ENCODE data around the gene ZC3H18. TPM values are rescaled to one million over a fixed set of nuclear protein-coding genes. Genes with fewer than 3 reads are reported as not detected.

Gene ZC3H18
- total and polyA plus RNA-seq, 2 experiments from 2014 or later: 16.8 to 37.1 TPM

- Histone ChIP-seq H3K27me3 (peaks cover 5% of the 10 kb centered on the region), H3K4me1 (ENCODE audit: insufficient read depth) (no peaks in the 10 kb centered on the region), H3K27ac (no peak overlapping the region), H2AFZ (no peak overlapping the region), H3K4me3 (no peak overlapping the region), H3K9me2 (replicated peaks; ENCODE audit: insufficient read depth) (no peaks in the 10 kb centered on the region), H3K9me3 (ENCODE audit: low read depth) (no peaks in the 10 kb centered on the region), H3K4me2 (no peak overlapping the region), H3K79me2 (no peaks in the 10 kb centered on the region), H4K20me1 (ENCODE audit: insufficient read depth, poor library complexity, severe bottlenecking) (no peaks in the 10 kb centered on the region), H3K36me3 (replicated peaks; ENCODE audit: insufficient read depth, low read depth) (no peaks in the 10 kb centered on the region)
- DNase-seq (ENCODE audit: low spot score): no peak
- TF ChIP-seq EZH2phosphoT487 (IDR thresholded peaks at IDR 0.05; ENCODE audit: low read depth, severe bottlenecking, unreplicated experiment): no peak
- TF ChIP-seq EZH2 (IDR thresholded peaks at IDR 0.05; ENCODE audit: borderline replicate concordance): no peak
- TF ChIP-seq, protein P1, sequence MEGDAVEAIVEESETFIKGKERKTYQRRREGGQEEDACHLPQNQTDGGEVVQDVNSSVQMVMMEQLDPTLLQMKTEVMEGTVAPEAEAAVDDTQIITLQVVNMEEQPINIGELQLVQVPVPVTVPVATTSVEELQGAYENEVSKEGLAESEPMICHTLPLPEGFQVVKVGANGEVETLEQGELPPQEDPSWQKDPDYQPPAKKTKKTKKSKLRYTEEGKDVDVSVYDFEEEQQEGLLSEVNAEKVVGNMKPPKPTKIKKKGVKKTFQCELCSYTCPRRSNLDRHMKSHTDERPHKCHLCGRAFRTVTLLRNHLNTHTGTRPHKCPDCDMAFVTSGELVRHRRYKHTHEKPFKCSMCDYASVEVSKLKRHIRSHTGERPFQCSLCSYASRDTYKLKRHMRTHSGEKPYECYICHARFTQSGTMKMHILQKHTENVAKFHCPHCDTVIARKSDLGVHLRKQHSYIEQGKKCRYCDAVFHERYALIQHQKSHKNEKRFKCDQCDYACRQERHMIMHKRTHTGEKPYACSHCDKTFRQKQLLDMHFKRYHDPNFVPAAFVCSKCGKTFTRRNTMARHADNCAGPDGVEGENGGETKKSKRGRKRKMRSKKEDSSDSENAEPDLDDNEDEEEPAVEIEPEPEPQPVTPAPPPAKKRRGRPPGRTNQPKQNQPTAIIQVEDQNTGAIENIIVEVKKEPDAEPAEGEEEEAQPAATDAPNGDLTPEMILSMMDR (IDR thresholded peaks at IDR 0.05; ENCODE audit: poor library complexity): no peak
- WGBS (ENCODE audit: low lambda C conversion rate, missing lambda C conversion rate): 88% methylated on average over 4 of the region's 4 CpGs
Measured at GRCh38 chr16:88537859-88538258, 32.3 kb upstream of the ZC3H18 start.

DNA sequence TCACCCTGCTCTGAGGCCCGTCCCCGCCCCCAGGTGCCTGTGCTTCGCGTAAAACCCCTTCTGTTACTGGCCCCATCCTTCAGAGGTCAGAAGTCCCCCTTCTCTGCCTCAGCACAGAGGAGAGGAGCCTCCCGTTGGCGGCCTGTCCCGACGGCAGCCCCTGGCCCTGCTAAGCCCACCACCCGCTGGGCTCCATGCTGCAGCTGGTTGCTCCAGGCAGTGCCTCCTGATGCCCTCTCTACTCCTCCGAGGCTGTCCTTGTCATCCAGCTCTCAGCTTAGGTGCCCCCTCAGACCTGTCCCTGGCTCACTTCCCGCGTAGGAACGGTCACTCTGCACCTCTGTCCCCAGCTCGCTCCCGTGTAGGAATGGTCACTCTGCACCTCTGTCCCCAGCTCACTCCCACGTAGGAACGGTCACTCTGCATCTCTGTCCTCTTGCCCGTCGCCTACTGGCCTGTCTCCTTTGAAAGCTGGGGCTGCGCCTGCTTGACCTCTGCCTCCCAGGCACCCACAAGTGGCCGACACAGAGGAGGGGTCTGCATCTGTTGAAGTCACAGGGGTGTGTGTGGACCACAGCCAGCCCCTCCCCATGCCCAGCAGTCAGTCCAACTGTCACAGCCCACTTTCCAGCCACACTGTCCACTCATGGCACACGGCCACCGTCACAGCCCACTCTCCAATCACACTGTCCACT, 31.7 kb upstream of the ZC3H18 start:
- Histone ChIP-seq H3K4me3 (no peak overlapping the region), H3K9me2 (replicated peaks; ENCODE audit: insufficient read depth) (no peaks in the 10 kb centered on the region), H3K79me2 (no peaks in the 10 kb centered on the region), H4K20me1 (ENCODE audit: insufficient read depth, poor library complexity, severe bottlenecking) (no peaks in the 10 kb centered on the region), H3K9me3 (ENCODE audit: low read depth) (no peaks in the 10 kb centered on the region), H3K4me1 (ENCODE audit: insufficient read depth) (no peaks in the 10 kb centered on the region), H2AFZ (no peak overlapping the region), H3K36me3 (replicated peaks; ENCODE audit: insufficient read depth, low read depth) (no peaks in the 10 kb centered on the region), H3K27ac (no peak overlapping the region), H3K4me2 (no peak overlapping the region), H3K27me3 (peaks cover 5% of the 10 kb centered on the region)
- DNase-seq (ENCODE audit: low spot score): no peak
- WGBS (ENCODE audit: low lambda C conversion rate, missing lambda C conversion rate): 66% methylated on average over 17 of the region's 23 CpGs
- TF ChIP-seq EZH2 (IDR thresholded peaks at IDR 0.05; ENCODE audit: borderline replicate concordance) (no peak), EZH2phosphoT487 (IDR thresholded peaks at IDR 0.05; ENCODE audit: low read depth, severe bottlenecking, unreplicated experiment) (no peak)
- TF ChIP-seq, protein P1 (IDR thresholded peaks at IDR 0.05; ENCODE audit: poor library complexity): no peak

- Histone ChIP-seq H3K36me3 (replicated peaks; ENCODE audit: insufficient read depth, low read depth) (no peaks in the 10 kb centered on the region), H3K9me3 (ENCODE audit: low read depth) (no peaks in the 10 kb centered on the region), H3K27me3 (peaks cover 5% of the 10 kb centered on the region), H3K4me1 (ENCODE audit: insufficient read depth) (no peaks in the 10 kb centered on the region), H3K27ac (no peak overlapping the region), H4K20me1 (ENCODE audit: insufficient read depth, poor library complexity, severe bottlenecking) (no peaks in the 10 kb centered on the region), H3K9me2 (replicated peaks; ENCODE audit: insufficient read depth) (no peaks in the 10 kb centered on the region), H2AFZ (no peak overlapping the region), H3K79me2 (no peaks in the 10 kb centered on the region), H3K4me3 (no peak overlapping the region), H3K4me2 (no peak overlapping the region)
- TF ChIP-seq EZH2phosphoT487 (IDR thresholded peaks at IDR 0.05; ENCODE audit: low read depth, severe bottlenecking, unreplicated experiment) (no peak), EZH2 (IDR thresholded peaks at IDR 0.05; ENCODE audit: borderline replicate concordance) (no peak)
- TF ChIP-seq, protein P1 (IDR thresholded peaks at IDR 0.05; ENCODE audit: poor library complexity): no peak
- 81% methylated on average over 12 of the region's 12 CpGs for WGBS (ENCODE audit: low lambda C conversion rate, missing lambda C conversion rate)
- no peak for DNase-seq (ENCODE audit: low spot score)
Measured at GRCh38 chr16:88539261-88539651, 30.9 kb upstream of the ZC3H18 start.
